DND-41 (cell line): ENCODE measurements around the gene ITPR1.

Source experiments
- CTCF ChIP-seq: IDR thresholded peaks from 2 replicates; pipeline ENCODE4 v1.5.1; 2012; ENCODE audit warnings: borderline replicate concordance, low read length, moderate library complexity, mild to moderate bottlenecking; ENCODE audit not compliant: poor library complexity, severe bottlenecking; ENCODE audit errors: extremely low read depth
- EZH2 ChIP-seq: IDR thresholded peaks from 3 replicates; pipeline ENCODE4 v1.6.1; 2012; ENCODE audit warnings: borderline replicate concordance, low read depth, mild to moderate bottlenecking, moderate library complexity, low read length, inconsistent platforms; ENCODE audit not compliant: severe bottlenecking

GRCh38 chr3:4799266-4800256 lies 306.4 kb downstream of the ITPR1 start:
- TF ChIP-seq CTCF (no peak), EZH2 (no peak)
